Liver (tissue), 9 donors: ENCODE data around the gene CAP1. TPM values are rescaled to one million over a fixed set of nuclear protein-coding genes. Genes with fewer than 3 reads are reported as not detected.

Source experiments
- DNase-seq: peaks from one replicate; pipeline ENCODE4 v3.0.0-alpha.2; 2017; ENCODE audit warnings: low spot score
- H3K27ac ChIP-seq, 2 donors: one replicate each; pipeline ENCODE4 v1.7.0; 2013; ENCODE audit warnings: inconsistent platforms in 2 of 2, low read length in 2 of 2, control low read depth in 1 of 2, low read depth in 1 of 2, mild to moderate bottlenecking in 1 of 2
- H3K27me3 ChIP-seq, 4 donors: one replicate each; pipeline versions ENCODE4 v1.6.1 to v1.7.0; 2013; ENCODE audit warnings: low read length in 3 of 4, inconsistent platforms in 1 of 4, mild to moderate bottlenecking in 1 of 4, moderate library complexity in 1 of 4; ENCODE audit not compliant: control insufficient read depth in 4 of 4, insufficient read depth in 4 of 4
- H3K36me3 ChIP-seq, 4 donors: one replicate each; pipeline versions ENCODE4 v1.6.1 to v1.7.0; 2013; ENCODE audit warnings: low read length in 3 of 4, mild to moderate bottlenecking in 3 of 4, low read depth in 1 of 4, moderate library complexity in 1 of 4; ENCODE audit not compliant: control insufficient read depth in 4 of 4, insufficient read depth in 3 of 4
- H3K4me1 ChIP-seq, 4 donors: one replicate each; pipeline versions ENCODE4 v1.6.1 to v1.7.0; 2013; ENCODE audit warnings: low read length in 3 of 4, mild to moderate bottlenecking in 3 of 4, moderate library complexity in 1 of 4; ENCODE audit not compliant: control insufficient read depth in 4 of 4, insufficient read depth in 4 of 4
- H3K4me3 ChIP-seq, 3 donors: one replicate each; pipeline versions ENCODE4 v1.6.1 to v1.7.0; 2013; ENCODE audit warnings: low read length in 3 of 3, control low read depth in 1 of 3, low read depth in 1 of 3, mild to moderate bottlenecking in 1 of 3
- H3K9ac ChIP-seq, 2 donors: one replicate each; pipeline ENCODE4 v1.7.0; 2013; ENCODE audit warnings: low read length in 2 of 2, mild to moderate bottlenecking in 2 of 2, moderate library complexity in 2 of 2, control low read depth in 1 of 2, low read depth in 1 of 2
- H3K9me3 ChIP-seq, 4 donors: one replicate each; pipeline versions ENCODE4 v1.6.1 to v1.7.0; 2013; ENCODE audit warnings: low read length in 3 of 4; ENCODE audit not compliant: control insufficient read depth in 4 of 4
- EGR1 ChIP-seq, 2 donors: IDR thresholded peaks; 2 replicates each; pipeline ENCODE4 v1.6.1; 2016 to 2018; ENCODE audit warnings: antibody characterized with exemption in 2 of 2, low read depth in 2 of 2
- FOXA1 ChIP-seq: IDR thresholded peaks from 2 replicates; pipeline ENCODE4 v1.6.1; 2016; ENCODE audit warnings: antibody characterized with exemption
- FOXA2 ChIP-seq: IDR thresholded peaks from 2 replicates; pipeline ENCODE4 v1.6.1; 2016; ENCODE audit warnings: antibody characterized with exemption
- GABPA ChIP-seq, 2 donors: IDR thresholded peaks in 1 of 2; conservative IDR thresholded peaks in 1 of 2; 2 replicates each; pipeline ENCODE4 v1.6.1; 2016; ENCODE audit warnings: antibody characterized with exemption in 2 of 2, mild to moderate bottlenecking in 1 of 2, moderate library complexity in 1 of 2
- HNF4A ChIP-seq, 2 donors: conservative IDR thresholded peaks; 2 replicates each; pipeline ENCODE4 v1.6.1; 2016; ENCODE audit warnings: antibody characterized with exemption in 2 of 2, mild to moderate bottlenecking in 2 of 2
- HNF4G ChIP-seq: IDR thresholded peaks from 2 replicates; pipeline ENCODE4 v1.6.1; 2016; ENCODE audit warnings: antibody characterized with exemption
- JUND ChIP-seq, 2 donors: IDR thresholded peaks; 2 replicates each; pipeline ENCODE4 v1.6.1; 2016; ENCODE audit warnings: antibody characterized with exemption in 2 of 2
- NR2F2 ChIP-seq: IDR thresholded peaks from 2 replicates; pipeline ENCODE4 v1.6.1; 2016; ENCODE audit warnings: antibody characterized with exemption
- RAD21 ChIP-seq, 2 donors: IDR thresholded peaks; 2 replicates each; pipeline ENCODE4 v1.6.1; 2016; ENCODE audit warnings: antibody characterized with exemption in 2 of 2, mild to moderate bottlenecking in 2 of 2
- RXRA ChIP-seq, 2 donors: IDR thresholded peaks; 2 replicates each; pipeline ENCODE4 v1.6.1; 2017 to 2018; ENCODE audit warnings: antibody characterized with exemption in 2 of 2, mild to moderate bottlenecking in 1 of 2
- SP1 ChIP-seq: IDR thresholded peaks from 2 replicates; pipeline ENCODE4 v1.6.1; 2018; ENCODE audit warnings: antibody characterized with exemption, mild to moderate bottlenecking
- TAF1 ChIP-seq: conservative IDR thresholded peaks from 2 replicates; pipeline ENCODE4 v1.6.1; 2016; ENCODE audit warnings: antibody characterized with exemption, mild to moderate bottlenecking
- YY1 ChIP-seq: IDR thresholded peaks from 2 replicates; pipeline ENCODE4 v1.6.1; 2016; ENCODE audit warnings: antibody characterized with exemption, mild to moderate bottlenecking
- WGBS: extraction: QIAGEN DNeasy Blood & Tissue Kit; methylation state at CpG from one replicate; pipeline ENCODE4 v1.1.7; 2013; 5-methylcytosine and 5-hydroxymethylcytosine counted together
- polyA plus RNA-seq, 2 donors: library from polyadenylated mRNA; stranded (reverse) in 1 of 2; unstranded in 1 of 2; fragments of 200-250 nt in 1 of 2; fragments of >200 nt in 1 of 2; fragmentation: Nextera tagmentation in 1 of 2; extraction: Ambion mirVana in 1 of 2; gene quantifications; one replicate each; pipeline versions ENCODE4 v1.2.1 to v1.2.3, GENCODE V29; 2013 to 2015
- total RNA-seq, 2 donors: library from RNA; depleted of rRNA; stranded (reverse); fragments of >200 nt; gene quantifications; one replicate each; pipeline ENCODE4 v1.2.3, GENCODE V29; 2014
- TF ChIP-seq, protein P1 (sequence below): fragments of 150-350 bp; IDR thresholded peaks from 2 replicates; pipeline ENCODE4 v1.5.1; 2017; ENCODE audit warnings: improper control_type of control experiment, low read depth, low read length; ENCODE audit not compliant: missing input control
- TF ChIP-seq, protein P2 (sequence below): IDR thresholded peaks from 2 replicates; pipeline ENCODE4 v1.6.1; 2016; ENCODE audit warnings: antibody characterized with exemption
- TF ChIP-seq, protein P3 (sequence below): IDR thresholded peaks from 2 replicates; pipeline ENCODE4 v1.6.1; 2016; ENCODE audit warnings: antibody characterized with exemption, mild to moderate bottlenecking
- TF ChIP-seq, protein P4 (sequence below): IDR thresholded peaks from 2 replicates; pipeline ENCODE4 v1.6.1; 2016; ENCODE audit warnings: antibody characterized with exemption
- donor health status: healthy.
- donor health status: healthy.
- donor health status: healthy.
- donor health status: healthy.
- donor health status: healthy.

Gene CAP1
- total and polyA plus RNA-seq, 4 donors = 75.5 to 105 (median 84.6) TPM

DNA sequence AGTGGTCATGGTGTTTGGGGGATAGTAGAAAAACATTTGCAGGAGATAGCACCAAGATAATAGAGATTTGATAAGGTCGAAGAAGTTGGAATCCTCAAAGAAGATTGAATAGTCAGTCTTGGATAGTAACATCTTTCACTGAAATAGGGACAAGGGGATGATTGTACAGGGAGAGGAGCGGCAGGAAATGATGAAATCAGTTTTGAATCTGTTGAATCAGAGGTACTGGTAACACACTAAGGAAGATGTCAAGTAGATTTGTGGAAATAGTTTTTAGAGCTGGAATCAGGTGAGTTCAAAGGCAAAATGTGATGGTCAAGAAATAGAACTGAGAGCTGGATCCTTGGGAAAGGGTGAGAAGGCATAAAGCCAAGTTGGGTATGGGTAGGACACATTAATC lies 26.5 kb downstream of the CAP1 start:
- TF ChIP-seq RXRA (IDR thresholded peaks at IDR 0.05) (no peak), TAF1 (no peak), HNF4G (no peak), NR2F2 (no peak), HNF4A (conservative IDR thresholded peaks at IDR 0.05) (no peak), JUND (IDR thresholded peaks at IDR 0.05) (no peak), FOXA1 (no peak)
- TF ChIP-seq, protein P1, sequence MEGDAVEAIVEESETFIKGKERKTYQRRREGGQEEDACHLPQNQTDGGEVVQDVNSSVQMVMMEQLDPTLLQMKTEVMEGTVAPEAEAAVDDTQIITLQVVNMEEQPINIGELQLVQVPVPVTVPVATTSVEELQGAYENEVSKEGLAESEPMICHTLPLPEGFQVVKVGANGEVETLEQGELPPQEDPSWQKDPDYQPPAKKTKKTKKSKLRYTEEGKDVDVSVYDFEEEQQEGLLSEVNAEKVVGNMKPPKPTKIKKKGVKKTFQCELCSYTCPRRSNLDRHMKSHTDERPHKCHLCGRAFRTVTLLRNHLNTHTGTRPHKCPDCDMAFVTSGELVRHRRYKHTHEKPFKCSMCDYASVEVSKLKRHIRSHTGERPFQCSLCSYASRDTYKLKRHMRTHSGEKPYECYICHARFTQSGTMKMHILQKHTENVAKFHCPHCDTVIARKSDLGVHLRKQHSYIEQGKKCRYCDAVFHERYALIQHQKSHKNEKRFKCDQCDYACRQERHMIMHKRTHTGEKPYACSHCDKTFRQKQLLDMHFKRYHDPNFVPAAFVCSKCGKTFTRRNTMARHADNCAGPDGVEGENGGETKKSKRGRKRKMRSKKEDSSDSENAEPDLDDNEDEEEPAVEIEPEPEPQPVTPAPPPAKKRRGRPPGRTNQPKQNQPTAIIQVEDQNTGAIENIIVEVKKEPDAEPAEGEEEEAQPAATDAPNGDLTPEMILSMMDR = no peak
- TF ChIP-seq, protein P2, sequence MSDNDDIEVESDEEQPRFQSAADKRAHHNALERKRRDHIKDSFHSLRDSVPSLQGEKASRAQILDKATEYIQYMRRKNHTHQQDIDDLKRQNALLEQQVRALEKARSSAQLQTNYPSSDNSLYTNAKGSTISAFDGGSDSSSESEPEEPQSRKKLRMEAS = no peak
- TF ChIP-seq, protein P3, sequence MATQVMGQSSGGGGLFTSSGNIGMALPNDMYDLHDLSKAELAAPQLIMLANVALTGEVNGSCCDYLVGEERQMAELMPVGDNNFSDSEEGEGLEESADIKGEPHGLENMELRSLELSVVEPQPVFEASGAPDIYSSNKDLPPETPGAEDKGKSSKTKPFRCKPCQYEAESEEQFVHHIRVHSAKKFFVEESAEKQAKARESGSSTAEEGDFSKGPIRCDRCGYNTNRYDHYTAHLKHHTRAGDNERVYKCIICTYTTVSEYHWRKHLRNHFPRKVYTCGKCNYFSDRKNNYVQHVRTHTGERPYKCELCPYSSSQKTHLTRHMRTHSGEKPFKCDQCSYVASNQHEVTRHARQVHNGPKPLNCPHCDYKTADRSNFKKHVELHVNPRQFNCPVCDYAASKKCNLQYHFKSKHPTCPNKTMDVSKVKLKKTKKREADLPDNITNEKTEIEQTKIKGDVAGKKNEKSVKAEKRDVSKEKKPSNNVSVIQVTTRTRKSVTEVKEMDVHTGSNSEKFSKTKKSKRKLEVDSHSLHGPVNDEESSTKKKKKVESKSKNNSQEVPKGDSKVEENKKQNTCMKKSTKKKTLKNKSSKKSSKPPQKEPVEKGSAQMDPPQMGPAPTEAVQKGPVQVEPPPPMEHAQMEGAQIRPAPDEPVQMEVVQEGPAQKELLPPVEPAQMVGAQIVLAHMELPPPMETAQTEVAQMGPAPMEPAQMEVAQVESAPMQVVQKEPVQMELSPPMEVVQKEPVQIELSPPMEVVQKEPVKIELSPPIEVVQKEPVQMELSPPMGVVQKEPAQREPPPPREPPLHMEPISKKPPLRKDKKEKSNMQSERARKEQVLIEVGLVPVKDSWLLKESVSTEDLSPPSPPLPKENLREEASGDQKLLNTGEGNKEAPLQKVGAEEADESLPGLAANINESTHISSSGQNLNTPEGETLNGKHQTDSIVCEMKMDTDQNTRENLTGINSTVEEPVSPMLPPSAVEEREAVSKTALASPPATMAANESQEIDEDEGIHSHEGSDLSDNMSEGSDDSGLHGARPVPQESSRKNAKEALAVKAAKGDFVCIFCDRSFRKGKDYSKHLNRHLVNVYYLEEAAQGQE = no peak
- no peak for DNase-seq
- no peak overlapping the region for H3K9ac ChIP-seq
- WGBS = 92% methylated on average over 2 of the region's 2 CpGs
- no peak overlapping the region for H3K4me3 ChIP-seq
- peaks cover 25 to 85% (median 74%) of the 10 kb centered on the region in 4 donors for H3K36me3 ChIP-seq
- no peak overlapping the region for H3K27ac ChIP-seq
- no peaks in the 10 kb centered on the region for H3K27me3 ChIP-seq
- H3K4me1 ChIP-seq = no peaks in the 10 kb centered on the region
- H3K9me3 ChIP-seq = no peaks in the 10 kb centered on the region

DNA sequence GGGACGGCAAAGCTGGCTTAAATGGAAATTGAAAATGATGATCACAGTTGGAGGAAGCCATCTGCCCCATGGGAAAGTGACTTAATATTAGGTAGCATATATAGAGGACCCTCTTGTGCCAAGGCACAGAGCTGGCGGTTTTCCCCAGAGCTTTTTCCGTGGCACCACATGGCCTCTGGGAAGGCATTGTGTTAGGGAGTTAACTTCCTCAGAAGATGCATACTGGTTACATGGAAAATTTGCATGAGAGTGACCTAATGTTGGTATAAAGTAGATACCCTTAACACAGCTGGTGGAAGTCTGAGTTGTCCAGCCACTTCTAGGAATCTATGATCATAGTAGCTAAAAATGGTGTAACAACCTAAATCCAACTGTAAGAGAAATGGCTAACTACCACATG lies 27.3 kb downstream of the CAP1 start:
- Histone ChIP-seq H3K36me3 (peaks cover 25 to 88% (median 78%) of the 10 kb centered on the region in 4 donors), H3K27ac (no peak overlapping the region), H3K4me1 (no peaks in the 10 kb centered on the region), H3K27me3 (no peaks in the 10 kb centered on the region), H3K4me3 (no peak overlapping the region), H3K9ac (no peak overlapping the region), H3K9me3 (no peaks in the 10 kb centered on the region)
- no peak for DNase-seq
- TF ChIP-seq SP1 (no peak), FOXA2 (no peak), RXRA (IDR thresholded peaks at IDR 0.05) (no peak), JUND (IDR thresholded peaks at IDR 0.05) (no peak), RAD21 (IDR thresholded peaks at IDR 0.05) (no peak), YY1 (no peak), EGR1 (IDR thresholded peaks at IDR 0.05; ENCODE audit: low read depth in 2 of 2) (no peak), GABPA (IDR thresholded peaks at IDR 0.05 in 1 of 2, conservative IDR thresholded peaks at IDR 0.05 in 1 of 2) (no peak), HNF4A (conservative IDR thresholded peaks at IDR 0.05) (no peak), HNF4G (no peak), TAF1 (no peak)
- TF ChIP-seq, protein P4, sequence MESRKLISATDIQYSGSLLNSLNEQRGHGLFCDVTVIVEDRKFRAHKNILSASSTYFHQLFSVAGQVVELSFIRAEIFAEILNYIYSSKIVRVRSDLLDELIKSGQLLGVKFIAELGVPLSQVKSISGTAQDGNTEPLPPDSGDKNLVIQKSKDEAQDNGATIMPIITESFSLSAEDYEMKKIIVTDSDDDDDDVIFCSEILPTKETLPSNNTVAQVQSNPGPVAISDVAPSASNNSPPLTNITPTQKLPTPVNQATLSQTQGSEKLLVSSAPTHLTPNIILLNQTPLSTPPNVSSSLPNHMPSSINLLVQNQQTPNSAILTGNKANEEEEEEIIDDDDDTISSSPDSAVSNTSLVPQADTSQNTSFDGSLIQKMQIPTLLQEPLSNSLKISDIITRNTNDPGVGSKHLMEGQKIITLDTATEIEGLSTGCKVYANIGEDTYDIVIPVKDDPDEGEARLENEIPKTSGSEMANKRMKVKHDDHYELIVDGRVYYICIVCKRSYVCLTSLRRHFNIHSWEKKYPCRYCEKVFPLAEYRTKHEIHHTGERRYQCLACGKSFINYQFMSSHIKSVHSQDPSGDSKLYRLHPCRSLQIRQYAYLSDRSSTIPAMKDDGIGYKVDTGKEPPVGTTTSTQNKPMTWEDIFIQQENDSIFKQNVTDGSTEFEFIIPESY = no peak
- TF ChIP-seq, protein P3 = no peak
- WGBS = 92% methylated on average over 3 of the region's 3 CpGs
